Neural cell (in vitro differentiated cells): ENCODE results near the gene S100G. TPM values are rescaled to one million over a fixed set of nuclear protein-coding genes. Genes with fewer than 3 reads are reported as not detected.

Experiments
- H2AFZ ChIP-seq: fragments of 200-600, 300-800 bp; sonication (generic), shearing (Covaris generic); 2 replicates; pipeline ENCODE4 v1.6.0; 2014; ENCODE audit warnings: low read depth, mild to moderate bottlenecking, antibody characterized with exemption, low read length, moderate library complexity
- H3F3A ChIP-seq: fragments of 200-600 bp; shearing (Covaris generic); 2 replicates; pipeline ENCODE4 v1.6.1; 2016; ENCODE audit warnings: mild to moderate bottlenecking, moderate library complexity, mixed read lengths, antibody characterized with exemption, low read length; ENCODE audit not compliant: insufficient read depth, poor library complexity, severe bottlenecking
- H3K27ac ChIP-seq: fragments of 200-600, 300-800 bp; sonication (generic), shearing (Covaris generic); 2 replicates; pipeline ENCODE4 v1.5.1; 2014; ENCODE audit warnings: mild to moderate bottlenecking, low read length, moderate library complexity
- H3K27me3 ChIP-seq: fragments of 300-800, 200-600 bp; sonication (generic), shearing (Covaris generic); 2 replicates; pipeline ENCODE4 v1.6.0; 2014; ENCODE audit warnings: mild to moderate bottlenecking, low read depth, low read length, moderate library complexity; ENCODE audit not compliant: insufficient read depth
- H3K36me3 ChIP-seq: fragments of 300-800, 200-600 bp; sonication (generic), shearing (Covaris generic); 2 replicates; pipeline ENCODE4 v1.5.1; 2014; ENCODE audit warnings: mild to moderate bottlenecking, antibody characterized with exemption, low read length, moderate library complexity; ENCODE audit not compliant: insufficient read depth
- H3K4me2 ChIP-seq: fragments of 300-800, 200-600 bp; sonication (generic), shearing (Covaris generic); 2 replicates; pipeline ENCODE4 v1.6.0; 2014; ENCODE audit warnings: mild to moderate bottlenecking, low read length
- H3K4me3 ChIP-seq: fragments of 300-800, 200-600 bp; sonication (generic), shearing (Covaris generic); 2 replicates; pipeline ENCODE4 v1.5.1; 2014; ENCODE audit warnings: mild to moderate bottlenecking, low read length, moderate library complexity
- H3K79me2 ChIP-seq: fragments of 200-600 bp; shearing (Covaris generic); replicated peaks from 2 replicates; pipeline ENCODE4 v1.6.0; 2014; ENCODE audit warnings: mild to moderate bottlenecking, low read length, moderate library complexity; ENCODE audit not compliant: insufficient read depth
- H3K9ac ChIP-seq: fragments of 300-800, 200-600 bp; sonication (generic), shearing (Covaris generic); 2 replicates; pipeline ENCODE4 v1.6.1; 2016; ENCODE audit warnings: mild to moderate bottlenecking, low read length, mixed read lengths
- H3K9me2 ChIP-seq: fragments of 200-600 bp; shearing (Covaris generic); 2 replicates; pipeline ENCODE4 v1.6.1; 2016; ENCODE audit warnings: mild to moderate bottlenecking, low read length, mixed read lengths; ENCODE audit not compliant: insufficient read depth
- H3K9me3 ChIP-seq: fragments of 200-600, 300-800 bp; sonication (generic), shearing (Covaris generic); 2 replicates; pipeline ENCODE4 v1.6.1; 2016; ENCODE audit warnings: mild to moderate bottlenecking, mixed run types, low read length, moderate library complexity, mixed read lengths
- H4K20me1 ChIP-seq: fragments of 200-600 bp; shearing (Covaris generic); 2 replicates; pipeline ENCODE4 v1.6.1; 2016; ENCODE audit warnings: mild to moderate bottlenecking, mixed run types; ENCODE audit not compliant: insufficient read depth
- EP300 ChIP-seq: fragments of 450-650 bp; conservative IDR thresholded peaks from 2 replicates; pipeline ENCODE4 v1.6.1; 2014; ENCODE audit warnings: antibody characterized with exemption, mild to moderate bottlenecking, moderate library complexity; ENCODE audit not compliant: poor library complexity, severe bottlenecking
- EZH2 ChIP-seq: fragments of 200-600, 300-800 bp; shearing (Covaris generic), sonication (generic); IDR thresholded peaks from 2 replicates; pipeline ENCODE4 v1.6.1; 2014; ENCODE audit warnings: antibody characterized with exemption, low read length, borderline replicate concordance, mild to moderate bottlenecking; ENCODE audit not compliant: insufficient read depth, poor library complexity, severe bottlenecking
- MXI1 ChIP-seq: fragments of 450-650 bp; conservative IDR thresholded peaks from 2 replicates; pipeline ENCODE4 v1.6.1; 2014; ENCODE audit warnings: antibody characterized with exemption, mild to moderate bottlenecking; ENCODE audit not compliant: poor library complexity, severe bottlenecking
- POLR2AphosphoS5 ChIP-seq: IDR thresholded peaks from 2 replicates; pipeline ENCODE4 v1.6.1; 2012
- RAD21 ChIP-seq: fragments of 450-650 bp; conservative IDR thresholded peaks from 2 replicates; pipeline ENCODE4 v1.6.1; 2014; ENCODE audit warnings: antibody characterized with exemption, mild to moderate bottlenecking, moderate library complexity
- SMC3 ChIP-seq: fragments of 450-650 bp; conservative IDR thresholded peaks from 2 replicates; pipeline ENCODE4 v1.6.1; 2014; ENCODE audit warnings: antibody characterized with exemption, mild to moderate bottlenecking, moderate library complexity; ENCODE audit not compliant: poor library complexity
- TAF1 ChIP-seq: IDR thresholded peaks from 2 replicates; pipeline ENCODE4 v1.6.1; 2012; ENCODE audit warnings: low read depth
- polyA plus RNA-seq: library from polyadenylated mRNA; depleted of rRNA; stranded (reverse); fragments of >200 nt; gene quantifications from 2 replicates; pipeline ENCODE4 v1.2.3, GENCODE V29; 2014
- TF ChIP-seq, protein P1 (sequence below): IDR thresholded peaks from 2 replicates; pipeline ENCODE4 v1.6.1; 2012; ENCODE audit warnings: borderline replicate concordance
- TF ChIP-seq, protein P2 (sequence below): fragments of 450-650 bp; IDR thresholded peaks from 2 replicates; pipeline ENCODE4 v1.5.1; 2014; ENCODE audit warnings: antibody characterized with exemption, mild to moderate bottlenecking, moderate library complexity; ENCODE audit not compliant: poor library complexity, severe bottlenecking

Gene S100G
- polyA plus RNA-seq, 1 donor from 2014 or later = not detected

- Histone ChIP-seq H3K4me2 (no peak overlapping the region), H3K27me3 (no peaks in the 10 kb centered on the region), H2AFZ (no peak overlapping the region), H3K36me3 (no peaks in the 10 kb centered on the region), H3K9me2 (no peaks in the 10 kb centered on the region), H3K27ac (no peak overlapping the region), H3F3A (no peaks in the 10 kb centered on the region), H3K9me3 (no peaks in the 10 kb centered on the region), H3K9ac (no peak overlapping the region), H4K20me1 (no peaks in the 10 kb centered on the region), H3K4me3 (no peak overlapping the region), H3K79me2 (no peaks in the 10 kb centered on the region)
- no peak for TF ChIP-seq RAD21
- TF ChIP-seq SMC3 = no peak
- TF ChIP-seq EZH2 = no peak
- TF ChIP-seq, protein P1, sequence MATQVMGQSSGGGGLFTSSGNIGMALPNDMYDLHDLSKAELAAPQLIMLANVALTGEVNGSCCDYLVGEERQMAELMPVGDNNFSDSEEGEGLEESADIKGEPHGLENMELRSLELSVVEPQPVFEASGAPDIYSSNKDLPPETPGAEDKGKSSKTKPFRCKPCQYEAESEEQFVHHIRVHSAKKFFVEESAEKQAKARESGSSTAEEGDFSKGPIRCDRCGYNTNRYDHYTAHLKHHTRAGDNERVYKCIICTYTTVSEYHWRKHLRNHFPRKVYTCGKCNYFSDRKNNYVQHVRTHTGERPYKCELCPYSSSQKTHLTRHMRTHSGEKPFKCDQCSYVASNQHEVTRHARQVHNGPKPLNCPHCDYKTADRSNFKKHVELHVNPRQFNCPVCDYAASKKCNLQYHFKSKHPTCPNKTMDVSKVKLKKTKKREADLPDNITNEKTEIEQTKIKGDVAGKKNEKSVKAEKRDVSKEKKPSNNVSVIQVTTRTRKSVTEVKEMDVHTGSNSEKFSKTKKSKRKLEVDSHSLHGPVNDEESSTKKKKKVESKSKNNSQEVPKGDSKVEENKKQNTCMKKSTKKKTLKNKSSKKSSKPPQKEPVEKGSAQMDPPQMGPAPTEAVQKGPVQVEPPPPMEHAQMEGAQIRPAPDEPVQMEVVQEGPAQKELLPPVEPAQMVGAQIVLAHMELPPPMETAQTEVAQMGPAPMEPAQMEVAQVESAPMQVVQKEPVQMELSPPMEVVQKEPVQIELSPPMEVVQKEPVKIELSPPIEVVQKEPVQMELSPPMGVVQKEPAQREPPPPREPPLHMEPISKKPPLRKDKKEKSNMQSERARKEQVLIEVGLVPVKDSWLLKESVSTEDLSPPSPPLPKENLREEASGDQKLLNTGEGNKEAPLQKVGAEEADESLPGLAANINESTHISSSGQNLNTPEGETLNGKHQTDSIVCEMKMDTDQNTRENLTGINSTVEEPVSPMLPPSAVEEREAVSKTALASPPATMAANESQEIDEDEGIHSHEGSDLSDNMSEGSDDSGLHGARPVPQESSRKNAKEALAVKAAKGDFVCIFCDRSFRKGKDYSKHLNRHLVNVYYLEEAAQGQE = no peak
- TF ChIP-seq, protein P2, sequence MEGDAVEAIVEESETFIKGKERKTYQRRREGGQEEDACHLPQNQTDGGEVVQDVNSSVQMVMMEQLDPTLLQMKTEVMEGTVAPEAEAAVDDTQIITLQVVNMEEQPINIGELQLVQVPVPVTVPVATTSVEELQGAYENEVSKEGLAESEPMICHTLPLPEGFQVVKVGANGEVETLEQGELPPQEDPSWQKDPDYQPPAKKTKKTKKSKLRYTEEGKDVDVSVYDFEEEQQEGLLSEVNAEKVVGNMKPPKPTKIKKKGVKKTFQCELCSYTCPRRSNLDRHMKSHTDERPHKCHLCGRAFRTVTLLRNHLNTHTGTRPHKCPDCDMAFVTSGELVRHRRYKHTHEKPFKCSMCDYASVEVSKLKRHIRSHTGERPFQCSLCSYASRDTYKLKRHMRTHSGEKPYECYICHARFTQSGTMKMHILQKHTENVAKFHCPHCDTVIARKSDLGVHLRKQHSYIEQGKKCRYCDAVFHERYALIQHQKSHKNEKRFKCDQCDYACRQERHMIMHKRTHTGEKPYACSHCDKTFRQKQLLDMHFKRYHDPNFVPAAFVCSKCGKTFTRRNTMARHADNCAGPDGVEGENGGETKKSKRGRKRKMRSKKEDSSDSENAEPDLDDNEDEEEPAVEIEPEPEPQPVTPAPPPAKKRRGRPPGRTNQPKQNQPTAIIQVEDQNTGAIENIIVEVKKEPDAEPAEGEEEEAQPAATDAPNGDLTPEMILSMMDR = no peak
- TF ChIP-seq POLR2AphosphoS5 = no peak
- no peak for TF ChIP-seq MXI1
- TF ChIP-seq EP300 = no peak
- TF ChIP-seq TAF1 = no peak
Observed at GRCh38 chrX:16635040-16635439, 14.9 kb upstream of the S100G start.

GRCh38 chrX:16635596-16635995, 14.4 kb upstream of the S100G start:
- TF ChIP-seq, protein P2 = no peak
- H3K27ac ChIP-seq = no peak overlapping the region

More at GRCh38 chrX:16635596-16635995, 14.4 kb upstream of the S100G start:
- Histone ChIP-seq H3K9me3 (no peaks in the 10 kb centered on the region), H3F3A (no peaks in the 10 kb centered on the region), H3K27me3 (no peaks in the 10 kb centered on the region), H3K9me2 (no peaks in the 10 kb centered on the region), H3K79me2 (no peaks in the 10 kb centered on the region), H3K36me3 (no peaks in the 10 kb centered on the region), H3K4me2 (no peak overlapping the region), H2AFZ (no peak overlapping the region), H3K4me3 (no peak overlapping the region), H4K20me1 (no peaks in the 10 kb centered on the region), H3K9ac (no peak overlapping the region)
